Pancreas (tissue), 10 donors: Measurements from ENCODE around the gene SUB1. TPM values are rescaled to one million over a fixed set of nuclear protein-coding genes. Genes with fewer than 3 reads are reported as not detected.
"Not testable (repeated sequence)": the region's sequence is repeated elsewhere in the genome, so short reads cannot be mapped to it uniquely, and the experiment has no call there.

Experiments
- ATAC-seq, 4 donors: fragments of 200-7000 bp; cut with Tn5 transposase; one replicate each; pipeline versions ENCODE4 v1.8.0 to v1.9.1; 2020; ENCODE audit warnings: mild to moderate bottlenecking in 4 of 4, moderate library complexity in 4 of 4
- DNase-seq, 6 donors: peaks; one replicate each; pipeline ENCODE4 v3.0.0-alpha.2; 2020
- FAIRE-seq: peaks from 2 replicates; lab custom pipeline; 2012; peaks lifted over from hg19 to GRCh38; lab: Jason Lieb, UNC
- H3K27ac ChIP-seq, 4 donors: fragments of 200-600 bp; sonication (generic); 1 replicate in 3 of 4; 2 replicates in 1 of 4; pipeline versions ENCODE4 v1.5.0 to v1.8.0; 2020
- H3K27me3 ChIP-seq, 4 donors: fragments of 200-600 bp; one replicate each; pipeline ENCODE4 v1.8.0; 2021
- H3K36me3 ChIP-seq, 3 donors: fragments of 200-600 bp; sonication (generic) in 1 of 3; one replicate each; pipeline versions ENCODE4 v1.5.0 to v1.8.0; 2020 to 2021
- H3K4me1 ChIP-seq, 3 donors: fragments of 200-600 bp; one replicate each; pipeline ENCODE4 v1.8.0; 2021
- H3K4me3 ChIP-seq, 4 donors: fragments of 200-600 bp; sonication (generic) in 2 of 4; one replicate each; pipeline versions ENCODE4 v1.5.0 to v1.8.0; 2020 to 2021
- H3K9me3 ChIP-seq, 4 donors: fragments of 200-600 bp; one replicate each; pipeline ENCODE4 v1.8.0; 2021
- WGBS, 2 donors: extraction: QIAGEN DNeasy Blood & Tissue Kit; methylation state at CpG; one replicate each; pipeline ENCODE4 v1.1.7; 2013; 5-methylcytosine and 5-hydroxymethylcytosine counted together
- intact Hi-C, 3 donors: fragments of 100-400 bp; cut with DNase I; formaldehyde crosslinking; loops; one replicate each; pipeline versions ENCODE4 v1.11.1 to v1.14.2; 2022
- polyA plus RNA-seq, 2 donors: library from polyadenylated mRNA; stranded (reverse); fragments of 200-250 nt; gene quantifications; one replicate each; pipeline ENCODE4 v1.2.3, GENCODE V29; 2013
- total RNA-seq, 6 donors: library from RNA; stranded (reverse); fragmentation: NEBNext Ultra II Directional in 4 of 6; extraction: Animal tissue kit (Norgen Biotek cat#: 25700) in 4 of 6; gene quantifications; one replicate each; pipeline versions ENCODE4 v1.2.1 to v1.2.4, GENCODE V29; 2021 to 2023
- TF ChIP-seq, protein P1 (sequence below), 4 donors: fragments of 200-600 bp; sonication (generic) in 3 of 4; IDR thresholded peaks; one replicate each; pipeline versions ENCODE4 v1.5.0 to v1.8.0; 2021; ENCODE audit warnings: antibody characterized with exemption in 4 of 4
- donor health status: healthy with polysubstance abuse.
- donor health status: DM: no; HTN: no; CAD: no; lungs with moderate emphysema.
- donor health status: DM: no; HTN: no; CAD: no.
- donor health status: control.
- donor health status: control.
- donor health status: Bipolar disorder and iron deficiency.
- donor health status: DM: yes; HTN: yes; CAD: no.
- donor health status: DM: no; HTN: no; CAD: no.
- donor health status: DM: no; HTN: no; CAD: no.
- donor health status: DM: yes; HTN: yes; CAD: no.

SUB1 gene
- total and polyA plus RNA-seq, 8 donors, result 42.5 to 91.7 (median 62.2) TPM

DNA sequence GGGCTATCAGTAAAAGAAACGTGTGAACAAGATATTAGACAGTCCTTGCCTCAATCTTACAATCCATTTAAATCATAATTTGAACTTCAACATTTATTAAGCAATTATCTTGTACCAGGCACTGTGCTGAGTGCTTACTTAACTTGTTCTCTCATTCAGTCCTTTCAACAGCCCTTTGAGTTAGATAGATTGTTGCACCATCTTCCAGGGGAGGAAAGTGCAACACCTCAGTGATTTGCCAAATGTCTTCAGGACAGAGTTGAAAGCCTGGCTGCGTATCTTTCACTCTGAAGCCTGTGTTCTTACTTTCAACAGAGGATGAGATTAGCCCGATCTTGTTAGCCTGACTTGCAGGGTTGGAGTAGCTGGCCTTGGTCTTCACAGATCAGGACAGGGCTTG lies 34.2 kb upstream of the SUB1 start:
- TF ChIP-seq, protein P1, sequence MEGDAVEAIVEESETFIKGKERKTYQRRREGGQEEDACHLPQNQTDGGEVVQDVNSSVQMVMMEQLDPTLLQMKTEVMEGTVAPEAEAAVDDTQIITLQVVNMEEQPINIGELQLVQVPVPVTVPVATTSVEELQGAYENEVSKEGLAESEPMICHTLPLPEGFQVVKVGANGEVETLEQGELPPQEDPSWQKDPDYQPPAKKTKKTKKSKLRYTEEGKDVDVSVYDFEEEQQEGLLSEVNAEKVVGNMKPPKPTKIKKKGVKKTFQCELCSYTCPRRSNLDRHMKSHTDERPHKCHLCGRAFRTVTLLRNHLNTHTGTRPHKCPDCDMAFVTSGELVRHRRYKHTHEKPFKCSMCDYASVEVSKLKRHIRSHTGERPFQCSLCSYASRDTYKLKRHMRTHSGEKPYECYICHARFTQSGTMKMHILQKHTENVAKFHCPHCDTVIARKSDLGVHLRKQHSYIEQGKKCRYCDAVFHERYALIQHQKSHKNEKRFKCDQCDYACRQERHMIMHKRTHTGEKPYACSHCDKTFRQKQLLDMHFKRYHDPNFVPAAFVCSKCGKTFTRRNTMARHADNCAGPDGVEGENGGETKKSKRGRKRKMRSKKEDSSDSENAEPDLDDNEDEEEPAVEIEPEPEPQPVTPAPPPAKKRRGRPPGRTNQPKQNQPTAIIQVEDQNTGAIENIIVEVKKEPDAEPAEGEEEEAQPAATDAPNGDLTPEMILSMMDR (IDR thresholded peaks at IDR 0.05), result no peak
- WGBS, 2 donors, result 64 to 70% methylated on average over 3 of the region's 3 CpGs
- Histone ChIP-seq H3K4me3 (no peak overlapping the region), H3K36me3 (no peaks in the 10 kb centered on the region), H3K27me3 (no peaks in the 10 kb centered on the region), H3K9me3 (no peaks in the 10 kb centered on the region), H3K27ac (no peak overlapping the region), H3K4me1 (no peaks in the 10 kb centered on the region)
- FAIRE-seq (no peak), ATAC-seq (no peak), DNase-seq (no peak)
- intact Hi-C loops, result no loop called here

DNA sequence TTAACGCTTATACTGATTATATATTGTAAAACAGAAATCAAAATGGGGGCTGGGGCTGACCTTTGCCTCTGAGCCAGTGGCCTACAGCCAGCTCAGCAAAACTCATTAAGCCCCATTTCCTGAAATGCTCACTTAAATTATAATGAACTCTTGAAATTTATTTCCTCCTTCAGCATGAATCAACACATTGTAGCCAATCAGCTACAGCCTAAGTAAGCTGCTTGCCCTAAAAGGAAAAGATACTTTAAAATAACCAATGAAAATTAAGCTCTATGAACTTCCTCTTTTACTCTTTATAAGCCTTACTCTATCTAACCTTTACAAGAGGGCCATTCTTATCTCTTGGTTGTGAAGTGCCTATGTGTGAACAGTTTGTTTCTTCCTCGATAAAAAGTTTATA lies 33.5 kb upstream of the SUB1 start:
- WGBS, 2 donors, result 77 to 86% methylated on average over 2 of the region's 2 CpGs
- H3K27ac ChIP-seq, result no peak overlapping the region
- no peaks in the 10 kb centered on the region for H3K9me3 ChIP-seq
- intact Hi-C loops, result no loop called here
- no peaks in the 10 kb centered on the region for H3K27me3 ChIP-seq
- DNase-seq (no peak), ATAC-seq (no peak), FAIRE-seq (no peak)
- TF ChIP-seq, protein P1 (IDR thresholded peaks at IDR 0.05), result no peak
- H3K4me1 ChIP-seq, result no peaks in the 10 kb centered on the region
- no peaks in the 10 kb centered on the region for H3K36me3 ChIP-seq
- H3K4me3 ChIP-seq, result no peak overlapping the region

DNA sequence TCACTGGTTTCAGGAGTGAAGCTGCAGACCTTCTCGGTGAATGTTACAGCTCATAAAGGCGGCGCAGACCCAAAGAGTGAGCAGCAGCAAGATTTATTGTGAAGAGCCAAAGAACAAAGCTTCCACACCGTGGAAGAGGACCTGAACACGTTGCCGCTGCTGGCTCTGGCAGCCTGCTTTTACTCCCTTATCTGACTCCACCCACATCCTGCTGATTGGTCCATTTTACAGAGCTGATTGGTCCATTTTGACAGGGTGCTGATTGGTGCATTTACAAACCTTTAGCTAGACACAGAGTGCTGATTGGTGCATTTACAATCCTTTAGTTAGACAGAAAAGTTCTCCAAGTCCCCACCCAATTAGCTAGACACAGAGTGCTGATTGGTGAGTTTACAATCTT lies 32.9 kb upstream of the SUB1 start:
- H3K4me1 ChIP-seq, FAIRE-seq, H3K4me3 ChIP-seq, ATAC-seq, H3K27ac ChIP-seq, intact Hi-C loops, H3K36me3 ChIP-seq, H3K9me3 ChIP-seq, H3K27me3 ChIP-seq, DNase-seq: not testable (repeated sequence)
- WGBS, 2 donors, result 86 to 92% methylated on average over 6 of the region's 6 CpGs

DNA sequence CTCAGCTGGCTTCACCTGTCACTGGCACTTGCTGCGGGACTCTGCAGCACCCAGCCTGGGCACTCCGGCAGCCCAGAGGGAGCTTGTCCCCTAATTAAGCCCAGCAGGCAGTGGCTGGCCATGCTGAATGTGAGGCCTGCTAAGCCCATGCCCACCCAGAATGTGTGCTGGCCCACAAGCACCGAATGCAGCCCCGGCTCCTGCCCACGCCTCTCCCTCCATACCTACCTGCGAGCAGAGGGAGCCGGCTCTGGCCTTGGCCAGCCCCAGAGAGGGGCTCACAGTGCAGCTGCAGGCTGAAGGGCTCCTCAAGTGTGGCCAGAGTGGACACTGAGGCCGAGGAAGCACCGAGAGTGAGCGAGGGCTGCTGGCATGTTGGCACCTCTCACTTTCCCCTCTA lies 32.4 kb upstream of the SUB1 start:
- TF ChIP-seq, protein P1 (IDR thresholded peaks at IDR 0.05), result no peak
- Histone ChIP-seq H3K4me3 (no peak overlapping the region), H3K36me3 (no peaks in the 10 kb centered on the region), H3K4me1 (no peaks in the 10 kb centered on the region), H3K27ac (no peak overlapping the region), H3K27me3 (no peaks in the 10 kb centered on the region), H3K9me3 (no peaks in the 10 kb centered on the region)
- FAIRE-seq (no peak), DNase-seq (peak in 1 of 6 donors; percentile 49), ATAC-seq (no peak)
- intact Hi-C loops, result no loop called here
- WGBS, 2 donors, result 85 to 88% methylated on average over 10 of the region's 10 CpGs

DNA sequence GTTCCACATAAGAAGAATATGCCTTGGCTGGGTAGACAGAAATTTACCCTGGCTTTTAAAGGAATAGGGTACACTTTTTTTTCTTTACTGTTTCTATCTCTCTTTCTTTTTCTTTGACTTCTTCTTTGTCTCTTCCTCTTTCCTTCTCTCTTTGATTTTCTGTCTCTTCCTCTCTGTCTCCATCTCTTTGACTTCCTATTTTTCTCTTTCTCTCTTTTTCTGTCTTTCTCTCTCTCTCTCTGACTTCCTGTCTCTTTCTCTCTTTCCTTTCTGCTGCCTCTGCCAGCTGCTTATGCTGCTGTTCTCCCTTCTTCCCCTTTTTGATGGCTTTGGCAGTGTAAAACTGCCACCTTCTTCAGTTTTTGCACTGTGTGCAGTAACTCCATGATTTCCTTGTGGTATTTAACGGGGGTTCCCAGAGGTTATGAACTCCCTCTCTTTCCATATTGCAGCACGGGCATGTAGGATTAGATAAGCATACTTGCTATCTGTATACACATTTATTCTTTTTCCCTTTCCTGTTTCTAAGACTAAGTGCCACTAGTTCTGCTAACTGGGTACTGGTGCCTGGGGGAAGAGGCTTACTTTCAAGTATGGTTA lies 31.1 kb upstream of the SUB1 start:
- intact Hi-C loops, H3K4me3 ChIP-seq, H3K36me3 ChIP-seq, H3K27me3 ChIP-seq, H3K4me1 ChIP-seq, DNase-seq, ATAC-seq, H3K9me3 ChIP-seq, FAIRE-seq, H3K27ac ChIP-seq: not testable (repeated sequence)
- 31 to 46% methylated on average over 2 of the region's 2 CpGs for WGBS, 2 donors

DNA sequence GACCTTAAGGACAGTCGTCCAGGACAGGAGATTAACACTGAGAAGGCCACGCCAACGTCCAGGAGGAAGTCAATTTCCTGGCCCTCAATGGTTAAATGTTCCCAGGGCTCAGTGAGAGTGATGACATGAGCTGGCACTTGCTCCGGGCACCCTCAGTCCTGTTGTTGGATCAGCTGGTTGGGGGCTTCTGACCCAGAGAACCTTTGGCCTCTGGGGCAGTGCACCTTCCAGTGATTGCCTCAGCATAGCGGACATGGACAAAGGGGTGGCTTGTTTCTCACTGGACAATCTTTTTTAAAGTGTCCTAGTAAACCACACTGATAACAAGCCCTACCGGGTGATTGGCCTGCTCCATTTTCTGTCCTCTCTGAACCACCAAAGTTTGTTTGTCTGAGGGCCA lies 28.8 kb upstream of the SUB1 start:
- H3K9me3 ChIP-seq, FAIRE-seq, H3K36me3 ChIP-seq, H3K27ac ChIP-seq, DNase-seq, H3K4me3 ChIP-seq, intact Hi-C loops, H3K4me1 ChIP-seq, H3K27me3 ChIP-seq, ATAC-seq: not testable (repeated sequence)
- WGBS, 2 donors, result 65 to 70% methylated on average over 6 of the region's 6 CpGs
